Thoracic aorta (tissue), 2 donors: ENCODE data around the gene KCNAB1. TPM values are rescaled to one million over a fixed set of nuclear protein-coding genes. Genes with fewer than 3 reads are reported as not detected.
A peak's percentile ranks its signal among the peaks of the same experiment; 100 is the strongest.
"Not testable (repeated sequence)": the region's sequence is repeated elsewhere in the genome, so short reads cannot be mapped to it uniquely, and the experiment has no call there.

Experiments
- ATAC-seq: fragments of 150-250 bp; one replicate; pipeline ENCODE4 v1.8.0; 2017; ENCODE audit warnings: low read depth; ENCODE audit not compliant: insufficient number of reproducible peaks, low FRiP score
- DNase-seq: peaks from one replicate; pipeline ENCODE4 v3.0.0-alpha.2; 2020; ENCODE audit warnings: low spot score
- H3K27ac ChIP-seq, 2 donors: fragments of 200-600 bp; sonication (generic); 1 replicate in 1 of 2; 2 replicates in 1 of 2; pipeline ENCODE4 v1.5.1; 2016; ENCODE audit warnings: mild to moderate bottlenecking in 2 of 2, moderate library complexity in 2 of 2
- H3K27me3 ChIP-seq: fragments of 200-600 bp; sonication (generic); replicated peaks from 2 replicates; pipeline ENCODE4 v1.6.0; 2016; ENCODE audit warnings: mild to moderate bottlenecking; ENCODE audit not compliant: insufficient read depth
- H3K36me3 ChIP-seq: fragments of 200-600 bp; sonication (generic); one replicate; pipeline ENCODE4 v1.5.1; 2016
- H3K4me1 ChIP-seq, 2 donors: fragments of 200-600 bp; sonication (generic); 1 replicate in 1 of 2; 2 replicates in 1 of 2; pipeline versions ENCODE4 v1.5.1 to v1.6.0; 2016; ENCODE audit warnings: low read depth in 2 of 2, mild to moderate bottlenecking in 1 of 2; ENCODE audit not compliant: control insufficient read depth in 1 of 2
- H3K4me3 ChIP-seq: fragments of 200-600 bp; sonication (generic); 2 replicates; pipeline ENCODE4 v1.5.1; 2016; ENCODE audit warnings: mild to moderate bottlenecking
- H3K9me3 ChIP-seq: fragments of 200-600 bp; sonication (generic); 2 replicates; pipeline ENCODE4 v1.5.1; 2016
- CTCF ChIP-seq: fragments of 200-600 bp; sonication (generic); IDR thresholded peaks from one replicate; pipeline ENCODE4 v1.5.1; 2019; ENCODE audit warnings: antibody characterized with exemption
- total RNA-seq, 2 donors: library from RNA; depleted of rRNA; stranded (reverse); fragments of >200 nt; gene quantifications; one replicate each; pipeline versions ENCODE4 v1.1.0 to v1.2.3, GENCODE V29; 2016

KCNAB1 gene
- total RNA-seq = 10 to 100 TPM; 12.2 to 14.2 TPM

- Histone ChIP-seq H3K4me3 (peak within 1 kb of the TSS; percentile 56), H3K4me1 (no peaks in the 10 kb centered on the region), H3K36me3 (no peaks in the 10 kb centered on the region), H3K27me3 (no peaks in the 10 kb centered on the region), H3K27ac (no peak within 1 kb of the TSS), H3K9me3 (no peaks in the 10 kb centered on the region)
- DNase-seq = no peak
- no peak for ATAC-seq
- TF ChIP-seq CTCF = no peak
Measured at GRCh38 chr3:156120528-156121251, at the start of gene KCNAB1. Gene KCNAB1, plus strand, starts transcription at chr3:156120578.

GRCh38 chr3:156071031-156071430, 49.3 kb upstream of the KCNAB1 start:
- no peak overlapping the region for H3K4me3 ChIP-seq
- no peaks in the 10 kb centered on the region for H3K9me3 ChIP-seq
- H3K27me3 ChIP-seq = no peaks in the 10 kb centered on the region
- TF ChIP-seq CTCF = no peak
- no peak for DNase-seq
- H3K36me3 ChIP-seq = no peaks in the 10 kb centered on the region
- no peaks in the 10 kb centered on the region for H3K4me1 ChIP-seq
- no peak overlapping the region for H3K27ac ChIP-seq
- no peak for ATAC-seq

GRCh38 chr3:156072950-156073657, 47.3 kb upstream of the KCNAB1 start:
- not testable (repeated sequence) for H3K27me3 ChIP-seq, DNase-seq, H3K9me3 ChIP-seq, H3K4me1 ChIP-seq, H3K36me3 ChIP-seq, H3K27ac ChIP-seq, ATAC-seq, H3K4me3 ChIP-seq

GRCh38 chr3:156090126-156090525, 30.3 kb upstream of the KCNAB1 start:
- H3K27me3 ChIP-seq = no peaks in the 10 kb centered on the region
- DNase-seq = no peak
- no peaks in the 10 kb centered on the region for H3K36me3 ChIP-seq
- peaks cover 7 to 17% of the 10 kb centered on the region in 2 donors for H3K4me1 ChIP-seq
- TF ChIP-seq CTCF = no peak
- ATAC-seq = no peak
- H3K4me3 ChIP-seq = no peak overlapping the region
- H3K9me3 ChIP-seq = no peaks in the 10 kb centered on the region
- H3K27ac ChIP-seq = no peak overlapping the region

- Histone ChIP-seq H3K36me3 (no peaks in the 10 kb centered on the region), H3K27me3 (no peaks in the 10 kb centered on the region), H3K27ac (no peak overlapping the region), H3K9me3 (no peaks in the 10 kb centered on the region), H3K4me1 (peaks cover 0 to 13% of the 10 kb centered on the region in 2 donors), H3K4me3 (no peak overlapping the region)
- ATAC-seq (no peak), DNase-seq (no peak)
- TF ChIP-seq CTCF = no peak
Measured at GRCh38 chr3:156093964-156094363, 26.4 kb upstream of the KCNAB1 start.
